ENCODE measurements around the gene KRTAP22-2. TPM values are rescaled to one million over a fixed set of nuclear protein-coding genes. Genes with fewer than 3 reads are reported as not detected.

KRTAP22-2 gene
- total RNA-seq, 1 experiment from 2014 or later: not detected

DNA sequence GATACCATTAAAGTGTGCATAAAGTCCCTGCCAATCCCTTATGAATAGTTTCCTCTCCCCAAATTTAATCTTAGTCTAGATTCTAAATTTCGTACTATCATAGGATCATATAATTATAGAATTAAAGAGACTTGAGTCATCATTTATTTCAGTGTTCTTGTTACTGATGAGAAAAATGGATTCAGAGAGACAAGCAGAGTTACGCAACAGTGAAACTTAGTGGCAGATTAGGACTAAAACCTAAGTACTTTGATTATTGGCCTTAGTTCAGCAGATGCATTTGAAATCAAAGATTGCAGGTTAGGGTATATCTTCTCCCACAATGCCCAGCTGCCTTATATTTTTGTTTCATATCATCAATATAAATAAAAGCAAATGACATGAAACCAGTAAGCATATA is 28.2 kb downstream of the KRTAP22-2 start:
- DNase-seq: no peak
- CTCF ChIA-PET: no interaction called here
- BruUV-seq (replicated peaks): no TSS peak
- Mint-ChIP-seq H3K36me3 (ENCODE audit: insufficient read depth, unreplicated experiment) (no peaks in the 10 kb centered on the region), H3K27me3 (ENCODE audit: unreplicated experiment) (no peaks in the 10 kb centered on the region), H3K27ac (ENCODE audit: unreplicated experiment) (no peak overlapping the region), H3K4me1 (ENCODE audit: low read depth, unreplicated experiment) (no peaks in the 10 kb centered on the region), H3K4me3 (ENCODE audit: low read depth, unreplicated experiment) (no peak overlapping the region), H3K9me3 (ENCODE audit: low read depth, unreplicated experiment) (peaks cover 6% of the 10 kb centered on the region)
- TF ChIP-seq, protein P1, sequence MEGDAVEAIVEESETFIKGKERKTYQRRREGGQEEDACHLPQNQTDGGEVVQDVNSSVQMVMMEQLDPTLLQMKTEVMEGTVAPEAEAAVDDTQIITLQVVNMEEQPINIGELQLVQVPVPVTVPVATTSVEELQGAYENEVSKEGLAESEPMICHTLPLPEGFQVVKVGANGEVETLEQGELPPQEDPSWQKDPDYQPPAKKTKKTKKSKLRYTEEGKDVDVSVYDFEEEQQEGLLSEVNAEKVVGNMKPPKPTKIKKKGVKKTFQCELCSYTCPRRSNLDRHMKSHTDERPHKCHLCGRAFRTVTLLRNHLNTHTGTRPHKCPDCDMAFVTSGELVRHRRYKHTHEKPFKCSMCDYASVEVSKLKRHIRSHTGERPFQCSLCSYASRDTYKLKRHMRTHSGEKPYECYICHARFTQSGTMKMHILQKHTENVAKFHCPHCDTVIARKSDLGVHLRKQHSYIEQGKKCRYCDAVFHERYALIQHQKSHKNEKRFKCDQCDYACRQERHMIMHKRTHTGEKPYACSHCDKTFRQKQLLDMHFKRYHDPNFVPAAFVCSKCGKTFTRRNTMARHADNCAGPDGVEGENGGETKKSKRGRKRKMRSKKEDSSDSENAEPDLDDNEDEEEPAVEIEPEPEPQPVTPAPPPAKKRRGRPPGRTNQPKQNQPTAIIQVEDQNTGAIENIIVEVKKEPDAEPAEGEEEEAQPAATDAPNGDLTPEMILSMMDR (IDR thresholded peaks at IDR 0.05; ENCODE audit: unreplicated experiment): no peak
- intact Hi-C loops (cut with micrococcal nuclease; ENCODE audit: unreplicated experiment): no loop called here

DNA sequence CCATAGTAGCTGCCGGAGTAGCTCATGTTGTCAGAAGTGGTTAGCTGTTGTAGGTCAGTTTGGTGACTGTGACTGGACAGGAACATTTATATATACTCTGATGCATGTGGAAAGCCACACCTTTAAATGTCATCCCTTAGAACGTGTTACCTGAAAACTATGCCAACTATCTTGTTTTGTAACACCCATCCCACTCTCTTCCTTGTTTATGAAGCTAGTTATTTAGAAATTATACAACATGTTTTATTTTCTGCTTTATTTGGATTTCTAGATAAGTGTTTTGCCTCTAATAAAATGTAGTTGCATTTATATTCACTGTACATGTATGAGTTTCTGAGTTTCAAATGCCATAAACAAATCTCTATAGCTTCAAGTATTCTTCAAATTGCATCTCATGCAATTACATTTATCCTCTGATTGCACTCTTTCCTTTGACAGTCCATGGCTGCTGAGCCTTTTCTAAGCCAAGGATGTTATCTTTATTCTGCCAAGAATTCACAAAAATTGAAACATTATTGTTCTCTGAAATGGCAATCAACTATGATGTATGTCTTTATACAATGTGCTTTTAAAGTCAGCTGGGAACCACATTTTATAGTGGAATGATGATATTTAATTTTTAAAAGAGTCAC is 28.8 kb downstream of the KRTAP22-2 start, which contains the start of gene KRTAP19-7:
TSS of gene KRTAP19-7 (minus strand) at position 51 of the 632 bp plus-strand sequence. CDS start at position 26, 25 bp downstream.
- intact Hi-C loops (cut with micrococcal nuclease; ENCODE audit: unreplicated experiment): no loop called here
- Mint-ChIP-seq H3K36me3 (ENCODE audit: insufficient read depth, unreplicated experiment) (no peaks in the 10 kb centered on the region), H3K27me3 (ENCODE audit: unreplicated experiment) (no peaks in the 10 kb centered on the region), H3K27ac (ENCODE audit: unreplicated experiment) (no peak within 1 kb of the TSS), H3K4me1 (ENCODE audit: low read depth, unreplicated experiment) (no peaks in the 10 kb centered on the region), H3K9me3 (ENCODE audit: low read depth, unreplicated experiment) (peaks cover 6% of the 10 kb centered on the region), H3K4me3 (ENCODE audit: low read depth, unreplicated experiment) (no peak within 1 kb of the TSS)
- TF ChIP-seq, protein P1 (IDR thresholded peaks at IDR 0.05; ENCODE audit: unreplicated experiment): no peak
- CTCF ChIA-PET: no interaction called here
- BruUV-seq (replicated peaks): no TSS peak
- DNase-seq: no peak

DNA sequence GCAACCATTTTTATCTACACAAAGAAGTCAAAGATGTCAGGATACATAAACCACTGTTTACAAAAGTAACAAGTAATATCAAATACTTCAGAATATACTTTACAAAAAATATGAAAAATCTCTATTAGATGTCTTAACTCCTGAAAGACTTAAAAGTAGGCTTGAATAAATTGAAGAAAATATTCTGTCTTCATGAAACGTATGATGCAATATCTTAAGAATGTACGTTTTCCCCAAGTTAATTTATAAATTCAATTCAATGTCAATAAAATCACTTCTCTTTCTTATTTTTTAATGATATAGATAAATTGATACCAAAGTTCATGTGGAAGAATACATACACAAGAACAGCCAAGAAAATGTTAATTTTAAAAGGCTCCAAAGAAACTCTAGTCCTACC is 35.1 kb downstream of the KRTAP22-2 start:
- intact Hi-C loops (cut with micrococcal nuclease; ENCODE audit: unreplicated experiment): no loop called here
- H3K36me3 Mint-ChIP-seq (ENCODE audit: insufficient read depth, unreplicated experiment): no peaks in the 10 kb centered on the region

DNA sequence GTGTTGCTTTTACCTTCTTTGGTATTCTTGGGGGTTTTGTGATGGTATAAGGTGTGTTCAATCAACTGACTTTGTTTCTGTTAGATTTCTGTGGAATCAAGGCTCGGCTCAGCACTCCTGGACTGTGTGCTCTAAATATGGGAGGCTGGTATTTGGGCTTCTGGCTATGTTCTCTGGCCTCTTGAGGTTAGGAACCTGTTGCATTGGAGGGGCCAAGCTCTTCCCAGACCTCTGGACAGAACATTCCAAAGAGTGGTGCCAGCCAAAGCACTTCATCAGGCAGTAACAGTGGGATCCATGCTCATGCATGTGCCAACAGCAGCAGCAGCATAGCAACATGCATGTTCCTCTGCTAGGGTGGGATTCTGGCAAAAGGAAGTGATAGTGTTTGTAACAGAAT is 37.4 kb downstream of the KRTAP22-2 start:
- Mint-ChIP-seq H3K27me3 (ENCODE audit: unreplicated experiment) (no peaks in the 10 kb centered on the region), H3K4me3 (ENCODE audit: low read depth, unreplicated experiment) (no peak overlapping the region), H3K27ac (ENCODE audit: unreplicated experiment) (no peak overlapping the region), H3K9me3 (ENCODE audit: low read depth, unreplicated experiment) (peaks cover 3% of the 10 kb centered on the region), H3K36me3 (ENCODE audit: insufficient read depth, unreplicated experiment) (no peaks in the 10 kb centered on the region), H3K4me1 (ENCODE audit: low read depth, unreplicated experiment) (no peaks in the 10 kb centered on the region)
- TF ChIP-seq, protein P1 (IDR thresholded peaks at IDR 0.05; ENCODE audit: unreplicated experiment): no peak
- CTCF ChIA-PET: no interaction called here
- DNase-seq: no peak
- intact Hi-C loops (cut with micrococcal nuclease; ENCODE audit: unreplicated experiment): no loop called here
- BruUV-seq (replicated peaks): no TSS peak

More for the DNA sequence above, 35.1 kb downstream of the KRTAP22-2 start:
- H3K4me3 Mint-ChIP-seq (ENCODE audit: low read depth, unreplicated experiment): no peak overlapping the region
- H3K27ac Mint-ChIP-seq (ENCODE audit: unreplicated experiment): no peak overlapping the region
- H3K27me3 Mint-ChIP-seq (ENCODE audit: unreplicated experiment): no peaks in the 10 kb centered on the region
- DNase-seq: no peak
- H3K4me1 Mint-ChIP-seq (ENCODE audit: low read depth, unreplicated experiment): no peaks in the 10 kb centered on the region
- CTCF ChIA-PET: no interaction called here
- peaks cover 2% of the 10 kb centered on the region for H3K9me3 Mint-ChIP-seq (ENCODE audit: low read depth, unreplicated experiment)
- BruUV-seq (replicated peaks): no TSS peak
- TF ChIP-seq, protein P1 (IDR thresholded peaks at IDR 0.05; ENCODE audit: unreplicated experiment): no peak

Data from Calu3 (cell line).